DMS153 (cell line): ENCODE data around the gene VSIG4.
"Not testable (repeated sequence)": the region's sequence is repeated elsewhere in the genome, so short reads cannot be mapped to it uniquely, and the experiment has no call there.

Source experiments
- DNase-seq: peaks from one replicate; lab custom pipeline; 2025; lab: John Stamatoyannopoulos, UW

Gene VSIG4

GRCh38 chrX:65975161-65975751, 64.6 kb downstream of the VSIG4 start:
- not testable (repeated sequence) for DNase-seq
